ENCODE data around the gene EPHA4.

DNA sequence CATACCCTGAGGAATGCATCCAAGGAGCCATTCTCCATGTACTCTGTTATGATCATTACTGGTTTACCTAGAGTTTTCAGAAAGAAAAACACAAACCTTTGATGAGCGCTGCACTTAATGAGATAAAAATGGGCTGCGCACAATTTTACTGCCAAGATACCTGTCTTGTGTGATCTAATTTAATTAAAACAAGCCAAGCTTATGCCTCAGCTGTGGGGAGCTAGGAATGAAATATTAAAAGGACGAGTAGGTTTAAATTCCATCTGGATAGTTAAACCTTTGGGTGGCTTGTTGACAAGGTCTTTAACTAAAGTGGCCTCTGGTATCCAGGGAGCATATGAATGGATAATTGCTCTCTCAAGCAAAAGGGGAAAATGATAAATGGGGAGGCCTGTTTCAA is 135.0 kb downstream of the EPHA4 start:
- no peak for TF ChIP-seq CTCF (IDR thresholded peaks at IDR 0.05)
- no peak for TF ChIP-seq POLR2AphosphoS5 (IDR thresholded peaks at IDR 0.05)
- no peak for TF ChIP-seq POLR2A (IDR thresholded peaks at IDR 0.05)

All from stomach (tissue), 4 donors.